Measurements from ENCODE around the gene PMF1.

PMF1 gene

GRCh38 chr1:156266051-156266450, 53.2 kb downstream of the PMF1 start:
- no peak for DNase-seq (ENCODE audit: low read depth in 3 of 3)

GRCh38 chr1:156268336-156268735, 55.5 kb downstream of the PMF1 start:
- no peak for DNase-seq (ENCODE audit: low read depth in 3 of 3)

- DNase-seq (ENCODE audit: low read depth in 3 of 3) = no peak
These were observed 57.5 kb downstream of the PMF1 start for GRCh38 chr1:156270314-156270713.

- DNase-seq (ENCODE audit: low read depth in 3 of 3) = no peak
These were observed 63.7 kb downstream of the PMF1 start for GRCh38 chr1:156276532-156276931.

- no peak for DNase-seq (ENCODE audit: low read depth in 3 of 3)
These were observed 64.2 kb downstream of the PMF1 start for GRCh38 chr1:156276966-156277381.

- no peak for DNase-seq (ENCODE audit: low read depth in 3 of 3)
These were observed 67.0 kb downstream of the PMF1 start for GRCh38 chr1:156279837-156280236.

GRCh38 chr1:156281281-156281680, 68.5 kb downstream of the PMF1 start:
- DNase-seq (ENCODE audit: low read depth in 3 of 3) = peak; percentile 10 to 48 (median 40)

GRCh38 chr1:156281693-156282478, 69.1 kb downstream of the PMF1 start:
- peak in 1 of 3 donors; percentile 26 for DNase-seq (ENCODE audit: low read depth in 3 of 3)

- peak; percentile 93 to 95 (median 93) for DNase-seq (ENCODE audit: low read depth in 3 of 3)
These were observed 69.8 kb downstream of the PMF1 start, which contains the start of gene SMG5 for GRCh38 chr1:156282479-156283222. Gene SMG5, minus strand, starts transcription at chr1:156282825. Its CDS starts 145 bp downstream, at chr1:156282680.

- DNase-seq (ENCODE audit: low read depth in 3 of 3) = no peak
These were observed 70.7 kb downstream of the PMF1 start for GRCh38 chr1:156283521-156283920.

GRCh38 chr1:156284112-156284511, 71.3 kb downstream of the PMF1 start, which contains the start of gene TMEM79:
Gene TMEM79, plus strand, starts transcription at chr1:156284325. Its CDS starts 902 bp downstream, at chr1:156285227.
- DNase-seq (ENCODE audit: low read depth in 3 of 3) = no peak

- no peak for DNase-seq (ENCODE audit: low read depth in 3 of 3)
These were observed 72.0 kb downstream of the PMF1 start for GRCh38 chr1:156284757-156285156.

GRCh38 chr1:156285437-156285836, 72.6 kb downstream of the PMF1 start:
- DNase-seq (ENCODE audit: low read depth in 3 of 3) = no peak

- DNase-seq (ENCODE audit: low read depth in 3 of 3) = no peak
These were observed 73.3 kb downstream of the PMF1 start for GRCh38 chr1:156286061-156286460.
